D721Med (cell line): Measurements from ENCODE around the gene INPPL1.

Source experiments
- DNase-seq: peaks from one replicate; pipeline ENCODE4 v3.0.0; 2011; ENCODE audit warnings: low spot score; ENCODE audit not compliant: insufficient read length
- FAIRE-seq: peaks from 2 replicates; lab custom pipeline; 2011; peaks lifted over from hg19 to GRCh38; lab: Jason Lieb, UNC
- TF ChIP-seq, protein P1 (sequence below): IDR thresholded peaks from 2 replicates; pipeline ENCODE4 v1.5.1; 2012; ENCODE audit warnings: mild to moderate bottlenecking, control low read depth; ENCODE audit not compliant: insufficient read depth; ENCODE audit errors: missing control alignments

Gene INPPL1

DNA sequence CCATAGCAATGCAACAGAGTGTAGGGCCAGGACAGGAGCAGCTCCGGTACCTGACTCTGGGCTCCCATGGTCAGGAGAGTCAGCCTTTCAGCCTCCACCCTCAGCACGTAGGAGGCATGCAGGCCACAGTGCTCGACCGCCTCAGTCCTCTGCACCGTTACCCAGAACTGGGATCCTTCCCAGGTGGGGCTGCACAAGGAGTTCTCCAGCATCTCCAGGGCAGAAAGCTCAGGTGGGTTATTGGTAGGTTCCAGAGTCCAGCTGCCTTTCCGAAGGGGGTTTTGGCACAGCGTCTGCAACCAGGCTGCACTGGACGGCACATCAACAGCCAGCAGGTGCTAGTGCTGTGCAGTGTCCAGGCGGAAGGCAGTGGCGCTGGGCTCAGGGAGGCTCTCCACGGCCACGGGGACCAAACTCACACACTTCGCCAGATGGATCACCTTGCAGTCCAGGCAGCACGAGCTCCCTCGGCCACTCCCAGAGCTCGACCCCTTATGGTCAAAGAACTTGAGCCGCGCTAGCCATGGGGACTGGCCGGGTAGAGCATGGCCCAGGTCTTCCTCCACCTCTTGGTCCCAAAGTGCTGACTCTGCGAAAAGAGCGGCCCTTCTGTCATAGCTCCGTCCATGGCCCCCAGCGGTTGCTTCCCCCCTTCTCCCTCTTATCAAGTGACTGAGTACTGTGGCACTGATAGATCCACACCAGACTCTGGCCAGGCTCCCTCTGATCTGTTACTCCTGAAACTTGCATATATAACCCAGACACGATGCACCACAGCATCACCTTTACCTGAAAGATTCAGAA is 26.3 kb downstream of the INPPL1 start:
- FAIRE-seq, result no peak

DNA sequence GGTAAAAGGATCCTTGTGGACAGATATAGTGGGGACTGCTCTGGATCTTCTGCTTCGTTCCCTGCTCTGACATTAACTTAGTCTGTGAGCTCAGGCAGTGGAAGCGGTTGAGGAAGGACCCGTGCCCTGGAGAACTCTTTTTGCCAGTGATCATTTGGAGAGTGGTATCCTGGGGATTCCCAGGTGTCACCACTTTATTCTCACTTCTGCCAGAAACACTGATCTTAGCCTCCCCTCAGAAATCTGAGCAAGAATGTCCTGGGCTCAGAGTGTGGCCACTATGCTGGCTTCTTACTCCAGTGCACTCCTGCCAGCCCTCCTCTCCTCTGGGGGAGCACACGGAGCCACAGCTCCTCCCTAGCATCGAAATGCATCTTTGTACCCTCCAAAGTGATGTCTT is 27.0 kb downstream of the INPPL1 start:
- DNase-seq (no peak), FAIRE-seq (no peak)
- TF ChIP-seq, protein P1, sequence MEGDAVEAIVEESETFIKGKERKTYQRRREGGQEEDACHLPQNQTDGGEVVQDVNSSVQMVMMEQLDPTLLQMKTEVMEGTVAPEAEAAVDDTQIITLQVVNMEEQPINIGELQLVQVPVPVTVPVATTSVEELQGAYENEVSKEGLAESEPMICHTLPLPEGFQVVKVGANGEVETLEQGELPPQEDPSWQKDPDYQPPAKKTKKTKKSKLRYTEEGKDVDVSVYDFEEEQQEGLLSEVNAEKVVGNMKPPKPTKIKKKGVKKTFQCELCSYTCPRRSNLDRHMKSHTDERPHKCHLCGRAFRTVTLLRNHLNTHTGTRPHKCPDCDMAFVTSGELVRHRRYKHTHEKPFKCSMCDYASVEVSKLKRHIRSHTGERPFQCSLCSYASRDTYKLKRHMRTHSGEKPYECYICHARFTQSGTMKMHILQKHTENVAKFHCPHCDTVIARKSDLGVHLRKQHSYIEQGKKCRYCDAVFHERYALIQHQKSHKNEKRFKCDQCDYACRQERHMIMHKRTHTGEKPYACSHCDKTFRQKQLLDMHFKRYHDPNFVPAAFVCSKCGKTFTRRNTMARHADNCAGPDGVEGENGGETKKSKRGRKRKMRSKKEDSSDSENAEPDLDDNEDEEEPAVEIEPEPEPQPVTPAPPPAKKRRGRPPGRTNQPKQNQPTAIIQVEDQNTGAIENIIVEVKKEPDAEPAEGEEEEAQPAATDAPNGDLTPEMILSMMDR, result no peak

More for the DNA sequence above, 26.3 kb downstream of the INPPL1 start:
- TF ChIP-seq, protein P1, result no peak
- DNase-seq, result no peak

- TF ChIP-seq, protein P1, result no peak
- FAIRE-seq (no peak), DNase-seq (no peak)
Measured at GRCh38 chr11:72253392-72253791, 28.8 kb downstream of the INPPL1 start.

GRCh38 chr11:72254299-72254993 is 29.9 kb downstream of the INPPL1 start:
- TF ChIP-seq, protein P1, result no peak
- no peak for FAIRE-seq
- no peak for DNase-seq

- DNase-seq (no peak), FAIRE-seq (no peak)
- TF ChIP-seq, protein P1, result no peak
Measured at GRCh38 chr11:72257570-72257969, 33.0 kb downstream of the INPPL1 start.

DNA sequence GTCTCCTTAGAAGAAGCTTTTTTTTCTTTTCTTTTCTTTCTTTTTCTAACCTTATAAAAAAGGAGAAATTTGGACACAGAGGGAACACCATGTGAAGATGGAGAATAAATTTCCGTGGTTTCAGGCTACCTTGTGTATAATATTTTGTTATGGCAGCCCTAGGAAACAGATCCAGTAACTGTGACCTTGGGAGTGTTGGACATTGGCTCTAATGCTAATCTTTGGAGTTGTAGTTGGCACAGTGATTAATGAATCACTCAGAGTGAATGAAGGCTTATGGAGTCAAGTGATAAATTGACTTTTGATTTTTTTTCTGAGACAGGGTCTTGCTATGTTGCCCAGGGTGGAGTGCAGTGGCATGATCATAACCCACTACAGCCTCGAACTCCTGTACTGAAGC is 34.9 kb downstream of the INPPL1 start:
- TF ChIP-seq, protein P1, result no peak
- DNase-seq (no peak), FAIRE-seq (no peak)

- DNase-seq, result no peak
- TF ChIP-seq, protein P1, result no peak
- FAIRE-seq, result no peak
Measured at GRCh38 chr11:72260574-72260973, 36.0 kb downstream of the INPPL1 start.
